Hepatocyte (in vitro differentiated cells): Measurements from ENCODE around the gene NFIA. TPM values are rescaled to one million over a fixed set of nuclear protein-coding genes. Genes with fewer than 3 reads are reported as not detected.

Source experiments
- DNase-seq: peaks from one replicate; pipeline ENCODE4 v3.0.0-alpha.2; 2016; ENCODE audit warnings: low spot score
- H2AFZ ChIP-seq: fragments of 200-600 bp; sonication (generic); 2 replicates; pipeline ENCODE4 v1.6.0; 2016; ENCODE audit warnings: antibody characterized with exemption, mild to moderate bottlenecking
- H3K27ac ChIP-seq: fragments of 200-600 bp; sonication (generic); 2 replicates; pipeline ENCODE4 v1.5.1; 2016; ENCODE audit warnings: mild to moderate bottlenecking
- H3K27me3 ChIP-seq: fragments of 200-600 bp; sonication (generic); 2 replicates; pipeline ENCODE4 v1.6.1; 2016
- H3K36me3 ChIP-seq: fragments of 200-600 bp; sonication (generic); replicated peaks from 2 replicates; pipeline ENCODE4 v1.5.1; 2016; ENCODE audit warnings: low read depth; ENCODE audit not compliant: insufficient read depth
- H3K4me1 ChIP-seq: fragments of 200-600 bp; sonication (generic); 2 replicates; pipeline ENCODE4 v1.5.1; 2016; ENCODE audit warnings: mild to moderate bottlenecking, moderate library complexity; ENCODE audit not compliant: insufficient read depth
- H3K4me2 ChIP-seq: fragments of 200-600 bp; sonication (generic); 2 replicates; pipeline ENCODE4 v1.6.0; 2016
- H3K4me3 ChIP-seq: fragments of 200-600 bp; sonication (generic); 2 replicates; pipeline ENCODE4 v1.5.1; 2016; ENCODE audit warnings: mild to moderate bottlenecking
- H3K79me2 ChIP-seq: fragments of 200-600 bp; sonication (generic); 2 replicates; pipeline ENCODE4 v1.6.0; 2017; ENCODE audit warnings: mild to moderate bottlenecking
- H3K9me2 ChIP-seq: fragments of 200-600 bp; sonication (generic); replicated peaks from 2 replicates; pipeline ENCODE4 v1.6.0; 2017; ENCODE audit warnings: mild to moderate bottlenecking; ENCODE audit not compliant: insufficient read depth
- H3K9me3 ChIP-seq: fragments of 200-600 bp; sonication (generic); 2 replicates; pipeline ENCODE4 v1.5.1; 2016; ENCODE audit warnings: low read depth, mild to moderate bottlenecking
- H4K20me1 ChIP-seq: fragments of 200-600 bp; sonication (generic); 2 replicates; pipeline ENCODE4 v1.6.0; 2016; ENCODE audit warnings: mild to moderate bottlenecking; ENCODE audit not compliant: insufficient read depth, poor library complexity, severe bottlenecking
- EZH2 ChIP-seq: fragments of 200-600 bp; sonication (generic); IDR thresholded peaks from 2 replicates; pipeline ENCODE4 v1.6.1; 2016; ENCODE audit warnings: antibody characterized with exemption, mild to moderate bottlenecking, borderline replicate concordance
- EZH2phosphoT487 ChIP-seq: fragments of 200-600 bp; sonication (generic); IDR thresholded peaks from one replicate; pipeline ENCODE4 v1.6.1; 2018; ENCODE audit warnings: antibody characterized with exemption, mild to moderate bottlenecking, low read depth, moderate library complexity; ENCODE audit not compliant: unreplicated experiment, severe bottlenecking
- WGBS: methylation state at CpG from one replicate; pipeline ENCODE4 v1.1.6; 2016; ENCODE audit warnings: low lambda C conversion rate; ENCODE audit errors: missing lambda C conversion rate; 5-methylcytosine and 5-hydroxymethylcytosine counted together
- polyA plus RNA-seq: library from polyadenylated mRNA; unstranded; fragments of >200 nt; fragmentation: Nextera tagmentation; extraction: Ambion mirVana; gene quantifications from 2 replicates; pipeline ENCODE4 v1.2.1, GENCODE V29; 2016
- total RNA-seq: library from RNA; depleted of rRNA; stranded (reverse); fragments of >200 nt; gene quantifications from 2 replicates; pipeline ENCODE4 v1.2.3, GENCODE V29; 2014
- TF ChIP-seq, protein P1 (sequence below): fragments of 200-600 bp; sonication (generic); IDR thresholded peaks from 2 replicates; pipeline ENCODE4 v1.5.1; 2016; ENCODE audit warnings: antibody characterized with exemption, mild to moderate bottlenecking; ENCODE audit not compliant: poor library complexity

Gene NFIA
- total and polyA plus RNA-seq, 2 experiments from 2014 or later: 15.1 to 18.2 TPM

DNA sequence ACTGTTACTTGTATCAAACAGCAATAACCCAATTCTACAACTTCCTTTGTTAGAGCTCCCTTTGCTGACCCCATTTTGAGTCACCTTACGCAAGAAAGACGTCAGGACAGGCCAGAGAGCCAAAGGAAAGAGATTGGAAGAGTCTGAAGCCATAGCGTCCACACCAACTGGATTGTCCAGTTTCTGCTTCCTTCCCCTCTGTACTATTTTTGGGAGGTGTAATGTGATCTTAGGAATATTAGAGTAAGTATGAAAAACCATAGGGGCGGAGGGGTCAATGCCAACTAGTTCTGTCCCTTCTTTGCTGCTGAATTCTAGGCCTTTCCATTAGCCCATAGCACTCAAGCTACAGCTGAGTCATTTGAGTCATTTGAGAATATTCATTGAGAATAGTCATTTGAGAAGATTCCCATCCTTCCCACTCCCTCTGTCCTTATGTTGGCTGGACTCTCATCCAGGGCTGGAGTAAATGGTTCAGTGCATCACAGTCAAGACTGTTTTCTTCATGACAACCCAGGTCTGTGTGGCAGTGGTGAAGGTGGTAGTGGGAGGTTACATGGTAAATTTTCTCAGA lies 14.8 kb upstream of the NFIA start:
- Histone ChIP-seq H3K9me2 (no peaks in the 10 kb centered on the region), H3K79me2 (no peaks in the 10 kb centered on the region), H2AFZ (no peak overlapping the region), H3K4me2 (no peak overlapping the region), H3K4me3 (no peak overlapping the region), H4K20me1 (no peaks in the 10 kb centered on the region), H3K27ac (no peak overlapping the region), H3K9me3 (no peaks in the 10 kb centered on the region), H3K4me1 (no peaks in the 10 kb centered on the region), H3K27me3 (no peaks in the 10 kb centered on the region), H3K36me3 (no peaks in the 10 kb centered on the region)
- TF ChIP-seq EZH2: no peak
- TF ChIP-seq, protein P1, sequence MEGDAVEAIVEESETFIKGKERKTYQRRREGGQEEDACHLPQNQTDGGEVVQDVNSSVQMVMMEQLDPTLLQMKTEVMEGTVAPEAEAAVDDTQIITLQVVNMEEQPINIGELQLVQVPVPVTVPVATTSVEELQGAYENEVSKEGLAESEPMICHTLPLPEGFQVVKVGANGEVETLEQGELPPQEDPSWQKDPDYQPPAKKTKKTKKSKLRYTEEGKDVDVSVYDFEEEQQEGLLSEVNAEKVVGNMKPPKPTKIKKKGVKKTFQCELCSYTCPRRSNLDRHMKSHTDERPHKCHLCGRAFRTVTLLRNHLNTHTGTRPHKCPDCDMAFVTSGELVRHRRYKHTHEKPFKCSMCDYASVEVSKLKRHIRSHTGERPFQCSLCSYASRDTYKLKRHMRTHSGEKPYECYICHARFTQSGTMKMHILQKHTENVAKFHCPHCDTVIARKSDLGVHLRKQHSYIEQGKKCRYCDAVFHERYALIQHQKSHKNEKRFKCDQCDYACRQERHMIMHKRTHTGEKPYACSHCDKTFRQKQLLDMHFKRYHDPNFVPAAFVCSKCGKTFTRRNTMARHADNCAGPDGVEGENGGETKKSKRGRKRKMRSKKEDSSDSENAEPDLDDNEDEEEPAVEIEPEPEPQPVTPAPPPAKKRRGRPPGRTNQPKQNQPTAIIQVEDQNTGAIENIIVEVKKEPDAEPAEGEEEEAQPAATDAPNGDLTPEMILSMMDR: no peak
- TF ChIP-seq EZH2phosphoT487: no peak
- WGBS: 89% methylated on average over 4 of the region's 4 CpGs
- DNase-seq: no peak

DNA sequence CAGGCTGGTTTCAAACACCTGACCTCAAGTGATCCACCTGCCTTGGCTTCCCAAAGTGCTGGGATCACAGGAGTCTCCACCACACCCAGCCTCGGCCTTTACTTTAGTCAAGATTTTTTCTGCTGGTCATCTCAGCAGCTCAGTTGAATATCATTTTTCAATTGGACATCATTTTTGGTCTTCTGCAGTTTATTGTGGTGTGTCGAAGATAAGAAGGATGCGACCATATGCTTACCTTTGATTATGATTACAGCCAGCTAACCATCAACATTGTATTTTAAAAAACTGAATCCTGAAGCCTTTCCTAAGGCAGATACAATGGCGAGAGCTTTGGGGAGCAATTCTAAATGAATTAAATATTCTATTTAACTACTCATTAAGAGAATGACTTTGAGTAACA lies 12.3 kb upstream of the NFIA start:
- no peak overlapping the region for H3K4me2 ChIP-seq
- no peaks in the 10 kb centered on the region for H3K9me2 ChIP-seq
- DNase-seq: no peak
- no peaks in the 10 kb centered on the region for H3K79me2 ChIP-seq
- H3K36me3 ChIP-seq: no peaks in the 10 kb centered on the region
- no peaks in the 10 kb centered on the region for H3K4me1 ChIP-seq
- H3K9me3 ChIP-seq: no peaks in the 10 kb centered on the region
- WGBS: 97% methylated on average over 4 of the region's 4 CpGs
- H3K27ac ChIP-seq: no peak overlapping the region
- H3K4me3 ChIP-seq: no peak overlapping the region
- H2AFZ ChIP-seq: no peak overlapping the region
- H3K27me3 ChIP-seq: no peaks in the 10 kb centered on the region
- TF ChIP-seq, protein P1: no peak
- TF ChIP-seq EZH2phosphoT487 (no peak), EZH2 (no peak)
- no peaks in the 10 kb centered on the region for H4K20me1 ChIP-seq

DNA sequence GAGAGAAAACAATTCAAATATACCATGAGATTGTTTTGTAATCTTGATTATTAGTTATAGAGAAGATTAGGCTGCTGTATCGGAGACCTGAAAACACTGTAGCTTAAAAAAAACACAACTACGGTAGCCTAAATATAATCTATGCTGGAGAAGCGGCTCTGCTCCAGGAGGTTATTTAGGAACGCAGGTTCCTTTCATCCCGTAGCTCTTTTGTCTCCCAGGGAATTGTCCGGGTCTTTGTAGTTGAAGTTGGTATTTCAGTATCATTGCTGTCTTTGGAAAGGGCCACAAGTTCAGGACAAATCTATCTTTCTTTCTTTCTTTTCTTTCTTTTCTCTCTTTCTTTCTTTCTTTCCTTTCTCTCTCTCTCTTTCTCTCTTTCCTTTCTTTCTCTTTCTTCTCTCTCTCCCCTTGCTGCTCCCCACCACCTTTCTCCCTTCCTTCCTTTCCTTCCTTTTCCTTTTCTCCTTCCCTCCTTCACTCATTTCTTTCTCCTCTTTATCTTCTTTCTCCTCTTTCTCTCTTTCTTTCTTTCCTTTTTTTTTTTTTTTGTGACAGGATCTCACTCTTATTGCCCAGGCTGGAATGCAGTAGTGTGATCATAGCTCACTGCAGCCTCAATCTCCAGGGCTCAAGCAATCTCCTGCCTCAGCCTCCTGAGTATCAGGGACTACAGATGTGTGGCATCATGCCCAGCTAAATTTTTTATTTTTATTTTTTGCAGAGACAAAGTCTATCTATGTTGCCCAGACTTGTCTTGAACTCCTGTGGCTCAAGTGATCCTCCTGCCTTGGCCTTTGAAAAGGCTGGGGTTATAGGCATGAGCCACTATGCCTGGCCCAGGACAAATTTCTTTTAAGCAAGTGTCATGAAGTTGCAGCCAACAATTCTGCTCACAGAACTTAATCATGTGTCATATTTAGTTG lies 10.9 kb upstream of the NFIA start:
- Histone ChIP-seq H3K9me3 (no peaks in the 10 kb centered on the region), H3K27me3 (no peaks in the 10 kb centered on the region), H3K4me1 (no peaks in the 10 kb centered on the region), H3K4me2 (no peak overlapping the region), H3K36me3 (no peaks in the 10 kb centered on the region), H3K79me2 (no peaks in the 10 kb centered on the region), H3K4me3 (no peak overlapping the region), H3K9me2 (no peaks in the 10 kb centered on the region), H2AFZ (no peak overlapping the region), H4K20me1 (no peaks in the 10 kb centered on the region), H3K27ac (no peak overlapping the region)
- DNase-seq: no peak
- TF ChIP-seq EZH2: no peak
- no peak for TF ChIP-seq EZH2phosphoT487
- TF ChIP-seq, protein P1: no peak
- WGBS: 77% methylated on average over 6 of the region's 6 CpGs
